Endothelial cell of umbilical vein (primary cell): Measurements from ENCODE around the gene PANX1. TPM values are rescaled to one million over a fixed set of nuclear protein-coding genes. Genes with fewer than 3 reads are reported as not detected.

ENCODE experiments used
- BruUV-seq: library from RNA; stranded (reverse); fragments of 400-500 nt; replicated peaks from 2 replicates; lab custom pipeline; 2021; lab: Mats Ljungman, UMichigan
- CTCF ChIA-PET: fragments of 300-600, 350-600 bp; sonication (Branson Sonifier 250); formaldehyde crosslinking; loops from one replicate; lab custom pipeline; 2021; ENCODE audit warnings: antibody characterized with exemption, inconsistent platforms; lab: Charles Lee
- POLR2A ChIA-PET: fragments of 300-600, 350-600 bp; sonication (Branson Sonifier 250); formaldehyde crosslinking; loops from one replicate; lab custom pipeline; 2021; ENCODE audit warnings: antibody characterized with exemption, inconsistent platforms; lab: Charles Lee
- DNase-seq: peaks from one replicate; pipeline ENCODE4 v3.0.0-alpha.2; 2011; ENCODE audit warnings: low read depth, low spot score
- FAIRE-seq: peaks from 2 replicates; lab custom pipeline; 2011; peaks lifted over from hg19 to GRCh38; lab: Jason Lieb, UNC
- H2AFZ ChIP-seq: 2 replicates; pipeline ENCODE4 v1.6.0; 2012; ENCODE audit warnings: low read depth, low read length, control low read depth, inconsistent platforms
- H3K27ac ChIP-seq: 2 replicates; pipeline ENCODE4 v1.5.1; 2011; ENCODE audit warnings: low read depth, mild to moderate bottlenecking, control low read depth, low read length, moderate library complexity; ENCODE audit not compliant: insufficient read depth
- H3K27me3 ChIP-seq, 2 experiments: 2 replicates each; pipeline versions ENCODE4 v1.6.0 to v1.6.1; 2011; ENCODE audit warnings: low read length in 2 of 2, mixed read lengths in 1 of 2; ENCODE audit not compliant: control insufficient read depth in 2 of 2, insufficient read depth in 2 of 2
- H3K36me3 ChIP-seq, 2 experiments: 2 replicates in 1 of 2; 3 replicates in 1 of 2; pipeline ENCODE4 v1.5.1; 2011; ENCODE audit warnings: low read length in 2 of 2, mild to moderate bottlenecking in 1 of 2, moderate library complexity in 1 of 2; ENCODE audit not compliant: control insufficient read depth in 2 of 2, insufficient read depth in 2 of 2; ENCODE audit errors: extremely low read depth in 1 of 2
- H3K4me1 ChIP-seq: 3 replicates; pipeline ENCODE4 v1.5.1; 2011; ENCODE audit warnings: mild to moderate bottlenecking, low read length; ENCODE audit not compliant: control insufficient read depth, insufficient read depth; ENCODE audit errors: extremely low read depth
- H3K4me2 ChIP-seq: 2 replicates; pipeline ENCODE4 v1.6.1; 2011; ENCODE audit warnings: low read length, control low read depth, mixed read lengths; ENCODE audit not compliant: insufficient read depth
- H3K4me3 ChIP-seq, 3 experiments: fragments of 200-600 bp in 1 of 3; sonication (generic), shearing (Covaris generic) in 1 of 3; replicated peaks in 1 of 3; 2 replicates each; pipeline ENCODE4 v1.5.1; 2011 to 2016; ENCODE audit warnings: control low read depth in 3 of 3, low read length in 3 of 3, mild to moderate bottlenecking in 2 of 3, inconsistent platforms in 1 of 3, low read depth in 1 of 3, moderate library complexity in 1 of 3; ENCODE audit not compliant: insufficient read depth in 1 of 3
- H3K79me2 ChIP-seq: 2 replicates; pipeline ENCODE4 v1.6.0; 2012; ENCODE audit warnings: low read length, inconsistent platforms; ENCODE audit not compliant: control insufficient read depth, insufficient read depth
- H3K9ac ChIP-seq: replicated peaks from 2 replicates; pipeline ENCODE3; 2011; ENCODE audit warnings: low read length, control low read depth; ENCODE audit not compliant: insufficient read depth; ENCODE audit errors: extremely low read depth
- H3K9me1 ChIP-seq: replicated peaks from 3 replicates; pipeline ENCODE4 v1.6.0; 2011; ENCODE audit warnings: mild to moderate bottlenecking, low read length; ENCODE audit not compliant: control insufficient read depth, insufficient read depth; ENCODE audit errors: extremely low read depth
- H3K9me3 ChIP-seq: replicated peaks from 2 replicates; pipeline ENCODE4 v1.5.1; 2012; ENCODE audit warnings: low read length, inconsistent platforms; ENCODE audit not compliant: control insufficient read depth, insufficient read depth
- H4K20me1 ChIP-seq: replicated peaks from 2 replicates; pipeline ENCODE3; 2011; ENCODE audit warnings: mild to moderate bottlenecking, low read length; ENCODE audit not compliant: control insufficient read depth, insufficient read depth; ENCODE audit errors: extremely low read depth
- EZH2 ChIP-seq: IDR thresholded peaks from 2 replicates; pipeline ENCODE4 v1.6.1; 2012; ENCODE audit warnings: borderline replicate concordance, low read depth, mild to moderate bottlenecking, moderate library complexity, low read length, inconsistent platforms; ENCODE audit not compliant: severe bottlenecking
- FOS ChIP-seq: IDR thresholded peaks from 2 replicates; pipeline ENCODE4 v1.6.1; 2011; ENCODE audit warnings: mild to moderate bottlenecking, low read length, moderate library complexity, borderline replicate concordance; ENCODE audit not compliant: insufficient read depth
- GATA2 ChIP-seq: IDR thresholded peaks from 2 replicates; pipeline ENCODE4 v1.7.0; 2011; ENCODE audit warnings: low read depth, mild to moderate bottlenecking, moderate library complexity, mixed read lengths, low read length; ENCODE audit not compliant: insufficient read length, insufficient read depth
- JUN ChIP-seq: IDR thresholded peaks from 2 replicates; pipeline ENCODE4 v1.6.1; 2011; ENCODE audit warnings: borderline replicate concordance, low read depth; ENCODE audit not compliant: insufficient read length, insufficient read depth
- MAX ChIP-seq: IDR thresholded peaks from 2 replicates; pipeline ENCODE4 v1.6.1; 2011; ENCODE audit not compliant: insufficient read depth, insufficient read length
- MYC ChIP-seq: IDR thresholded peaks from one replicate; pipeline ENCODE4 v1.6.1; 2011; ENCODE audit warnings: mild to moderate bottlenecking, low read depth, low read length
- POLR2A ChIP-seq: IDR thresholded peaks from 2 replicates; pipeline ENCODE4 v1.6.1; 2012; ENCODE audit warnings: low read depth, mild to moderate bottlenecking, control low read depth, low read length
- POLR2AphosphoS5 ChIP-seq: IDR thresholded peaks from 2 replicates; pipeline ENCODE4 v1.6.1; 2012; ENCODE audit warnings: low read depth, mild to moderate bottlenecking, control low read depth, low read length, moderate library complexity; ENCODE audit not compliant: insufficient read depth
- dilution Hi-C: fragments of 300-500 bp; cut with MboI; formaldehyde crosslinking; loops from one replicate; pipeline ENCODE4 v1.15.0; 2019; ENCODE audit warnings: low sequenced_read_pairs; ENCODE audit not compliant: extremely low pct_ligation_motif_present
- intact Hi-C: fragments of 100-400 bp; cut with micrococcal nuclease; formaldehyde crosslinking; loops from one replicate; pipeline ENCODE4 v1.10.0; 2022
- polyA plus RNA-seq, 4 experiments: library from polyadenylated mRNA; depleted of rRNA in 3 of 4; stranded (reverse) in 3 of 4; unstranded in 1 of 4; fragments of >200 nt; gene quantifications; 2 replicates each; pipeline versions ENCODE4 v1.2.1 to v1.2.3, GENCODE V29; 2011 to 2012; ENCODE audit warnings: missing spikeins in 1 of 4
- total RNA-seq: library from RNA; stranded (reverse); gene quantifications from 2 replicates; pipeline ENCODE4 v1.2.3, GENCODE V29; 2021

Gene PANX1
- total and polyA plus RNA-seq, 2 donors (not counting 3 experiments of a cell fraction or from before 2014, with no cell fraction given): 9.5 to 20.9 TPM

GRCh38 chr11:94140154-94140655, 11.6 kb downstream of the PANX1 start:
- no TSS peak for BruUV-seq
- Histone ChIP-seq H4K20me1 (no peaks in the 10 kb centered on the region), H2AFZ (no peak overlapping the region), H3K9me1 (no peaks in the 10 kb centered on the region), H3K4me2 (no peak overlapping the region), H3K36me3 (no peaks in the 10 kb centered on the region), H3K9me3 (no peaks in the 10 kb centered on the region), H3K79me2 (peaks cover 71% of the 10 kb centered on the region), H3K4me3 (no peak overlapping the region), H3K4me1 (peaks cover 41% of the 10 kb centered on the region), H3K9ac (no peak overlapping the region), H3K27ac (no peak overlapping the region), H3K27me3 (no peaks in the 10 kb centered on the region)
- DNase-seq (no peak), FAIRE-seq (no peak)
- dilution Hi-C loops (no loop called here), intact Hi-C loops (no loop called here)
- no peak for TF ChIP-seq JUN
- no peak for TF ChIP-seq MYC
- TF ChIP-seq EZH2: no peak
- no peak for TF ChIP-seq MAX
- no peak for TF ChIP-seq FOS
- no peak for TF ChIP-seq POLR2AphosphoS5
- no peak for TF ChIP-seq GATA2
- TF ChIP-seq POLR2A: no peak
- CTCF ChIA-PET: interaction anchor here (0.8 kb wide), 1 partner anchor 10 kb away, joined by 4 read pairs; no protein-coding TSS in a partner anchor
- POLR2A ChIA-PET: no interaction called here
